Erythroblast (primary cell): ENCODE measurements around the gene TAAR8.

Experiments used
- DNase-seq, 2 experiments: peaks; one replicate each; lab custom pipeline; 2025; lab: John Stamatoyannopoulos, UW
- GATA1 ChIP-seq: IDR thresholded peaks from 2 replicates; pipeline ENCODE4 v1.6.1; 2011; ENCODE audit warnings: low read depth, mild to moderate bottlenecking, control low read depth, low read length, moderate library complexity
- POLR2A ChIP-seq: IDR thresholded peaks from 2 replicates; pipeline ENCODE4 v1.6.1; 2011; ENCODE audit warnings: mild to moderate bottlenecking, low read length

The TAAR8 gene, protein sequence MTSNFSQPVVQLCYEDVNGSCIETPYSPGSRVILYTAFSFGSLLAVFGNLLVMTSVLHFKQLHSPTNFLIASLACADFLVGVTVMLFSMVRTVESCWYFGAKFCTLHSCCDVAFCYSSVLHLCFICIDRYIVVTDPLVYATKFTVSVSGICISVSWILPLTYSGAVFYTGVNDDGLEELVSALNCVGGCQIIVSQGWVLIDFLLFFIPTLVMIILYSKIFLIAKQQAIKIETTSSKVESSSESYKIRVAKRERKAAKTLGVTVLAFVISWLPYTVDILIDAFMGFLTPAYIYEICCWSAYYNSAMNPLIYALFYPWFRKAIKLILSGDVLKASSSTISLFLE

DNA sequence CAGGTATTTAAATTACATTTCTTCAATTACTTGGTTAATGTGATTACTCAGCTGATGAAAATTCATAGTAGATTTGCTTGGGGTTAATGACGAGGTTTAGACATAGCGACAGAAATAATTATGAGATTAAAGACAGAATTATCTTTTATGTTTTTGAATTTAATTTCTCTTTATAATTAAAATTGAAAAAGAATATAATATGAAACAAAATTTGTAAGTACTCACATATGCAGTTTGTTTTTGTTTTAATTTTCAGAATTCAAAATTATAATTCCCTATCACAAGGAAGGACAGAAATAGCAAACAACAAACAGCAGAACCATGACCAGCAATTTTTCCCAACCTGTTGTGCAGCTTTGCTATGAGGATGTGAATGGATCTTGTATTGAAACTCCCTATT, at the start of gene TAAR8:
Gene TAAR8 (plus strand): TSS at position 301 of the 400 bp plus-strand sequence. CDS start 21 bp downstream, at position 322.
- no peak for DNase-seq
- no peak for TF ChIP-seq GATA1
- TF ChIP-seq POLR2A = no peak

DNA sequence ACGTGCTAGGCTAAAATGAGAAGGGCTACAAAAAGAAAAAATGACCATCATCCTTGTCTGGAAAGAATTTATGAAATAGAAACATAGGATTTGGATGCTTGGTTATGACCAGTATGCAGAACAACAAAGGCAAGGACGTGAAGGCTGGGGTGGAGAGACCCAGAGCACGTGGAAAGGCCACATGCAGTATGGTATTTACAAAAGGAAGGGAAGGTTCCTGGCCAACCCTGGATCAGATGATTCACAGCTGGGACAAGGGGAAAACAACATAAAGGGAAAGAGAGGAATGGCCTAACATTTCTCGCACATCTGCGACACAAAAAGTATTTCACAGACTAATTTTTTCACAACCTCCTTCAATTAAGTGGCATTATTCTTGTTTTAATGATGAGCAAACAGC, 47.7 kb upstream of the TAAR8 start:
- DNase-seq = no peak
- TF ChIP-seq GATA1 = no peak
- no peak for TF ChIP-seq POLR2A

DNA sequence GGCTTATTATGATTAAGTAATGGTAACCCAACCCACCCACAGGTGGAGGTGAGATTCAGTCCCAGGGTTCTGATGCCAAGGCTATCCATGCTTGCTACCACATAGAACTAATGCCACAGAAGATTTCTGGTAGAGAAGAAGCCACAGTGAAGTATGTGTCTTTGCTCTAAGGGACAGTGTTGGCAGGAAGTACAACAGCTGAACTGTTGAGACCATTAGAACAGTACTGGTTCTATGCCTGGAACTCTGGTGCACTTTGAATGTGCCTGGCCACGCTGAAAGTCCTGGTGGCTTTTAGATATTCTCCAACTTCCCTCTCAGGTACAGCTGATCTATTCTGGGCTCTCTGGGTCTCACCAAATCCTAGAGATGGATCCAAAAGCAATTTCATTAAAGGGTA, 47.3 kb upstream of the TAAR8 start:
- TF ChIP-seq POLR2A (no peak), GATA1 (no peak)
- DNase-seq = no peak

DNA sequence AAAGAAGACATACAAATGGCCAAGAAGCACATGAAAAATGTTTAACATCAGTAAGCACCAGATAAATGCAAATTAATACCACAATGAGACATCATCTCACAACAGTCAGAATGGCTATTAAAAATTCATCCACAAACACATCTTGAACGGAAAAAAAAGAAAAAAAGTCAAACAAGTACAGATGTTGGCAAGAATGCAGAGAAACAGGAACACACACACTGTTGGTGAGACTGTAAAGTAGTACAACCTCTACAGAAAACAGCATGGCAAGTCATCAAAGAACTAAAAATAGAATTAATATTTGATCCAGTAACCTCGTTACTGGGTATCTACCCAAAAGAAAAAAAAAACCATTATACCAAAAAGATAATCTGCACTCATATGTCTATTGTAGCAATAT, 46.0 kb upstream of the TAAR8 start:
- DNase-seq = no peak
- TF ChIP-seq GATA1 (no peak), POLR2A (no peak)

DNA sequence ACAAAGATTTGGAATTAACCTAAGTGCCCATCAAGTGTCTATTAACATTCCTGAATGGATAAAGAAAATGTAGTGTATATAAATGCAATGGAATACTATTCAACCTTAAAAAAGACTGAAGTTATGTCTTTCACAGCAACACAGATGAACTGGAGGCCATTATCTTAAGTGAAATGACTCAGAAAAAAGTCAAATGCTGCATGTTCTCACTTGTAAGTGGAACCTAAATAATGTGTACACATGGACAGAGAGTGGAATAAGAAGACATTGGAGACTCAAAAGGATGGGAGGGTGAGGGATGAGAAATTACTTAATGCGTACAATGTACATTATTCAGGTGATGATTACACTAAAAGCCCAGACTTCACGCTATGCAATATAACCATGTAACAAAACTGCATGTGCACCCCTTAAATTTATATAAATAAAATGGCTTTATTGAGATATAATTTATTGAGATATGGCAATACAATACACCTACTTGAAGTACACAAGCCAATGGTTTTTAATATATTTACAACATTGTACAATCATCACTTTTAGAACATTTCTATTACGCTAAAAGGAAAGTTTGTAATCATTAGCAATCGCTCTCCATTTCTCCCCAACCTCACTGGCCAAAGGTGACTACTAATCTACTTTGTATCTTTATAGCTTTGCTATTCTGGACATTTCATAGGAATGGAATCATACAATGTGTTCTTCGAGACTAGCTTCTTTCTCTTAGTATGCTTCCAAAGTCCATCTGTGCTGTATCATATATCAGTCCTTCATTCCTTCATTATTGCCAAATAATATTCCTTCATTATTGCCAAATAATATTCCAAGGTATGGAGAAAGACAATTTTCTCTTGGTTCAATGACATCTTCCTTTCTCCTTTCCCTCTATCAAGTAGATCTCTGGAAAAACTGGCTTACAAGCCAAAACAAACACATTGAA, 45.3 kb upstream of the TAAR8 start:
- TF ChIP-seq GATA1 = no peak
- no peak for TF ChIP-seq POLR2A
- DNase-seq = no peak

DNA sequence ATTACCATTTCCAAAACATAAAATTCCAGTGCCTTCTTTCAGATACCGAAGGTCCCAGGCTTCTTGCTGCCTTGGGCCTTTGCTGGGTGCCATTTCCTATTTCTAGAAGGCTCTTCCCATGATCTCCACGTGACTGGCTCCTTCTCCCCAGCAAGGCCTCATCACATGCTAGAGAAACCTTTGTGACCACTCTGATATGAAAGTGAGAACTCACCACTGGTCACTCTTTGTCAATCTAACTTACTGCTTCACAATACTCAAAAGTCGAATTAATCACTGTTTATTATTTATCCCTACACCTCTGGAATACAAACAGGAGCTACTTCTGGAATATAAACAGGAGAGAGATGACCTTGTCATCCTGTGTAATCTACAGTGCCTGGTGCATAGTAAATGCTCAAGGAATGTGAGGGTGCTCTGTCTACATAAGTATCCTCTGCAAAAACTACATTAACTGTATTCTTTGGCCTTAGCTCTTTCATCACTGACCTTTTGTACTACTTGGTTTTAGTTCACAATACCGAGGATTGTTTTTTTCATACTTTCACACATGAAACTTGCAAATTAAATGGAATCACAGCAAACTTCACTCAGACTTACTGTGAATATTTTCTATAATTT, 41.2 kb upstream of the TAAR8 start:
- DNase-seq = peak; percentile 36 to 51
- TF ChIP-seq POLR2A (no peak), GATA1 (no peak)

DNA sequence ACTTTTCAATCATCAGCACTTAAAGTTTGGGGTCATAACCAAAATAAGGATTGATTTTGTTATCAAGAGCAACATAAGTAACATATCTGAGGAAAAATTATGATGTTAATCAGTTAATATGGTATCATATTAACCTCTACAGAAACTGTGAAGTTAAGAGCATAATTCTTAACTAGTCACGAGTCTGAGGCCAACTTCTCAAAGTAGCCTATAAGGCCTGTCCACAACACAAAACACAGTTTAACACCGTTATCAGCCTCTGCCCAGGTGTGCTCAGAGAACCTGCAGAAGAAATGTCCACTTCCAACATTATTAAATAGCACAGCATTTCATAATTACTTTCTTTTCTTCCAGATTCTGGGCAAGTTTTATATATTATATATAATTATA, 40.6 kb upstream of the TAAR8 start:
- peak; percentile 35 to 46 for DNase-seq
- TF ChIP-seq GATA1 (no peak), POLR2A (no peak)

DNA sequence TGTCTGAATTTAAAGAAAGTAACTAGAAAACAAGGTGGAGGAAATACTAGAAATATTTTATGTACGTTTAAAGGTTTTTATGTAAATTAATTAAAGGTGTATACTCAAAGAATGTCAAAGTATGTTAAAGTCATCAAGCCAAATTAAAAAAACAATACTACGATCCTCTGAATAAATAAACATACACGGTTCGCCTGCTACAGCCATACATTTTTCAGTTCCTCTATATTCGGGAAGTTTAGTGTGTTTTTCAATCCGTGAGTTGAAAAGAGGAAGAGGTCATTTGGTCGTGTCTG, 40.2 kb upstream of the TAAR8 start:
- no peak for DNase-seq
- TF ChIP-seq GATA1 = no peak
- no peak for TF ChIP-seq POLR2A

DNA sequence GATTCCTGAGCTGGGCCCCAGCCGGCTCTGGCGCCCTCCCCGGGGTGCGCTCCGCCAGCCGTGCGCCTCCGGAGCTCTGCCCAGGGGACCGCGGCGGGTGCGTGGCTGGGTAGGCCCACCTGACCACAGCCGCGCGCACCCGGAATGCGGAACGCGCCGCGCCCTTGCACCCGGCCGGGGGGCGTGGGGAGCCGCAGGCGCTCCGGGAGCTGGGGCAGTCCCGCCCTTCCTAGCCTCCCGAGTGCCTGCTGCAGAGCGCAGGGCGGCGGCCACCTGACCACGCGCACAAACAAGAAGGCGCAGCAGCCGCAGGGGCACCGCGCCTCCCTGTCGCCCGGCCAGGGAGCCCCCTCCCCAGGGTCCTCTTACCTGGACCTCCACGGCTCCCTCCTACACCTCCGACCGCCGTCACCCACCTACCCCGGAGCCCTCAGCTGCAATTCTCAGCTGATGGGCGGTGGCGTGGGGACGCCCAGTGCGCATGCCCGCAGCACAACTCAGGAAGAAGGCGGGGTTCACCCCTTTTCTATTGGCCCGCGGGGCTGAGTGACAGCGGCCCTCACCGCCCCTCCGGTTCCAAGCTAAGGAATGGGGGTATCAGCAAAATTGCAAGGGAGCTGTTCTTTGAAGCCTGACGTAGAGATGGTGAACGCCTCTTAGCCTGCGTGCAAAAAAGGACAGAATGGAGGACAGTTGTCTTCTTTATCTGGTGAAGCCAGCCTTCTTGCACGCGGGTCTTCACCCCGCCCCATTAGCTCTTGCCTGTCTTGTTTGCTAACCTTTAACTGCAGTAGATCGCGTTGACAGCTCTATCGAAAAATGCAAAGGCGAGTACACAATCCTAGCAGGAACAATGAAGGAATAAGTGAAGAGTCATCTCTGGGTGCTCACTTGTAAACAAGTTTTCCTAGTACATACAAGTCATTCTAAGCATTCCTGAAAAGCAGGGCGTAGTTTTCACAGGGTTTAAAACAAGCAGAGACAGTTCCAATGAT, 39.5 kb upstream of the TAAR8 start, which contains the start of gene STX7:
Gene STX7 (minus strand): TSS at position 479 of the 995 bp plus-strand sequence. CDS start 9,586 bp downstream, outside the sequence.
- peak; percentile 94 to 95 for DNase-seq
- TF ChIP-seq POLR2A (peak; percentile 87), GATA1 (no peak)

DNA sequence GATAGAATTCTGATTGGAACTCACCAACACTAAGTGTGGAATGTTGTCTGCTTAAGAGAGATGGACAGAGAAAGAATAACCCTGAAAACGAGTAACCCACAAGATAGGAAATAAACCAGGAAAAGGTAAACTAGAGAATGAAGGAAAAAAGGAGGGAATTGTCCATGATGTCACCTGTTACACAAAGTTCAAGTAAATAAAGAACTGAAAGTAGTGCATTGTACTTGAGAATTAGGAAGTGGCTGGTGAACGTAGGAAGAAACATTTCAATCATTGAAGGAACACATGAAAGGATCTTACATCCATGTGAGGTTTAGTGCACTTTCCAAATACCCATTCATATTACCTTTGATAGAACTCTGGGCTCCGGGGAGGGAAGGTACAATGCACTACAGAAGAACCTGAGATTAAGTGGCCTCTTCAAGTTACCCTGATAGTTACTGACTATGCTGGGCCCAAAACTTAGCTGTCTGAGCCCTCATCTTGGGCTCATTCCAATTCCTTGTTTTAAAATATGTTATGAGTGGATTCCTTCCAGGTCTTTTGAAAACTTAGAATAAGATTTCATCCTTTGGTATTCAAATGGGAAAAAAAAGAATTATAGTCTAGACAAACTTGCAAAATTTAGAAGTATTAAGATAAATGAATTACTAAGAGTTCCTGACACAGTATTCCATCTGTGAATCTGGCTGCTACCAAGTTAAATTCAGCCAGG, 38.5 kb upstream of the TAAR8 start:
- no peak for TF ChIP-seq POLR2A
- TF ChIP-seq GATA1 = no peak
- DNase-seq = peak; percentile 3 to 19

DNA sequence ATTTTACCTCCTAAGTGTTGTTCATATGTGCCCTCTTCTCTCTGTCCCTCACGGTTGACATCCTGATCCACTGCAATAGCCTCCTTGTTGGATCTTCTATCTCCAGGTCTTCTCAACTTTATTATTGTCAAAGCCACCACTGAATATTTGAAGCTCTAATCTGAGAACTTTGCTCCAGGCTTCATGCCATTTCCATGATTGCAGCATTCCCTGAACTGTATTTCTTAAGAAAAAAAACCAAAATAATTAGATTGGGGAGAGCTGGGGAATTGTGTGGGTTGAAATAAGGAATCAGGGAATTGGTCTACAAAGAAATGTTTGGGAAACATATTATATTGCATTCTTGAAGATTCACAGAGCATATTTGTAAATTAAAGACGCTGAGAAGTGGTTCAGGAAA, 37.1 kb upstream of the TAAR8 start:
- TF ChIP-seq POLR2A (no peak), GATA1 (no peak)
- no peak for DNase-seq

DNA sequence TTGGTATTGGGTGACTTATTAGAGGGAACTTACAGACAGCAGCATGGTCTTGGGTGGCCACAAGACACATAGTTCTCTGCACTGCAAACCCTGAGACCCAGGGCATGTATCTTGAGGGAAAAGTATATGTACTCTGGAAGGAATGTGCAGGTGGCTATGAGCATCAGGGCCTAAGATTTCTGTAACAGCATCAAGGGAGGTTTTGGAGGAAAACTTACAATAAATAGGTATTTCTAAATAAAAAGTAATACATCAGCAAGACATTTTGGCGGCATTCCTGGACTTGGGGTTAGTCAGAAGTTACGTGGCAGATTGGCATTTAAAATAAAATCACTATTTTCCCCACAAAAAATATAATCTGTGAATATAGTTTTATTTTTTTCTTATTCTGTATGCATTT, 31.5 kb upstream of the TAAR8 start:
- no peak for DNase-seq
- TF ChIP-seq POLR2A = no peak
- no peak for TF ChIP-seq GATA1
